ENCODE measurements around the gene DBH.

GRCh38 chr9:133687856-133688761 lies 51.9 kb downstream of the DBH start:
- TF ChIP-seq EZH2phosphoT487 (IDR thresholded peaks at IDR 0.05; ENCODE audit: borderline replicate concordance) (no peak), POLR2A (IDR thresholded peaks at IDR 0.05; ENCODE audit: borderline replicate concordance, extremely low read depth, insufficient read depth, insufficient read length) (no peak), ZNF274 (IDR thresholded peaks at IDR 0.05; ENCODE audit: low read depth, low read length) (no peak), CEBPB (IDR thresholded peaks at IDR 0.05; ENCODE audit: low read depth) (no peak), CTCF (IDR thresholded peaks at IDR 0.05 in 2 of 3, conservative IDR thresholded peaks at IDR 0.05 in 1 of 3; ENCODE audit: borderline replicate concordance in 1 of 3, insufficient read depth in 1 of 3, low read depth in 2 of 3, low read length in 2 of 3) (no peak), JUND (IDR thresholded peaks at IDR 0.05) (no peak), CBX3 (IDR thresholded peaks at IDR 0.05; ENCODE audit: low read depth) (no peak), POLR2AphosphoS5 (IDR thresholded peaks at IDR 0.05; ENCODE audit: low read depth, low read length) (no peak)
- TF ChIP-seq, protein P1, sequence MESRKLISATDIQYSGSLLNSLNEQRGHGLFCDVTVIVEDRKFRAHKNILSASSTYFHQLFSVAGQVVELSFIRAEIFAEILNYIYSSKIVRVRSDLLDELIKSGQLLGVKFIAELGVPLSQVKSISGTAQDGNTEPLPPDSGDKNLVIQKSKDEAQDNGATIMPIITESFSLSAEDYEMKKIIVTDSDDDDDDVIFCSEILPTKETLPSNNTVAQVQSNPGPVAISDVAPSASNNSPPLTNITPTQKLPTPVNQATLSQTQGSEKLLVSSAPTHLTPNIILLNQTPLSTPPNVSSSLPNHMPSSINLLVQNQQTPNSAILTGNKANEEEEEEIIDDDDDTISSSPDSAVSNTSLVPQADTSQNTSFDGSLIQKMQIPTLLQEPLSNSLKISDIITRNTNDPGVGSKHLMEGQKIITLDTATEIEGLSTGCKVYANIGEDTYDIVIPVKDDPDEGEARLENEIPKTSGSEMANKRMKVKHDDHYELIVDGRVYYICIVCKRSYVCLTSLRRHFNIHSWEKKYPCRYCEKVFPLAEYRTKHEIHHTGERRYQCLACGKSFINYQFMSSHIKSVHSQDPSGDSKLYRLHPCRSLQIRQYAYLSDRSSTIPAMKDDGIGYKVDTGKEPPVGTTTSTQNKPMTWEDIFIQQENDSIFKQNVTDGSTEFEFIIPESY (IDR thresholded peaks at IDR 0.05; ENCODE audit: extremely low read depth, insufficient replicate concordance, low read length): no peak
